GM12878 (cell line): ENCODE measurements around the gene CTIF. TPM values are rescaled to one million over a fixed set of nuclear protein-coding genes. Genes with fewer than 3 reads are reported as not detected.

Experiments used
- ATAC-seq: fragments of 200-7000 bp; cut with Tn5 transposase; 3 replicates; pipeline ENCODE4 v1.9.1; 2020; ENCODE audit warnings: mild to moderate bottlenecking, moderate library complexity
- BruUV-seq: library from RNA; stranded (reverse); fragments of 400-500 nt; replicated peaks from 2 replicates; lab custom pipeline; 2021; lab: Mats Ljungman, UMichigan
- CTCF ChIA-PET: fragments of 300-600 bp; sonication (Branson Sonifier 250); formaldehyde crosslinking; extraction: SDS; loops from one replicate; lab custom pipeline; 2021; ENCODE audit warnings: inconsistent platforms; lab: Yijun Ruan, JAX
- POLR2A ChIA-PET: fragments of 350-600 bp; formaldehyde crosslinking; extraction: SDS; loops from one replicate; lab custom pipeline; 2021; ENCODE audit warnings: inconsistent platforms; lab: Charles Lee
- RAD21 ChIA-PET: fragments of 300-600 bp; sonication (Branson Sonifier 250); formaldehyde crosslinking; loops from one replicate; lab custom pipeline; 2023; ENCODE audit warnings: antibody characterized with exemption; ENCODE audit not compliant: unreplicated experiment; lab: Charles Lee
- SMC1A ChIA-PET: fragments of 300-600 bp; sonication (Branson Sonifier 250); formaldehyde crosslinking; loops from one replicate; lab custom pipeline; 2023; ENCODE audit not compliant: unreplicated experiment, uncharacterized antibody; lab: Charles Lee
- DNase-seq: peaks from one replicate; pipeline ENCODE4 v3.0.0-alpha.2; 2011; ENCODE audit warnings: low read depth, low spot score
- FAIRE-seq: peaks from 3 replicates; lab custom pipeline; 2011; peaks lifted over from hg19 to GRCh38; lab: Jason Lieb, UNC
- H2AFZ ChIP-seq: 2 replicates; pipeline ENCODE4 v1.6.0; 2011; ENCODE audit warnings: low read depth, low read length, control low read depth; ENCODE audit not compliant: control insufficient read depth
- H3K27ac ChIP-seq: 2 replicates; pipeline ENCODE4 v1.5.1; 2011; ENCODE audit warnings: control low read depth; ENCODE audit not compliant: control insufficient read depth, insufficient read depth
- H3K27me3 ChIP-seq, 2 experiments: replicated peaks in 1 of 2; 2 replicates each; pipeline versions ENCODE4 v1.6.0 to v1.6.1; 2011; ENCODE audit warnings: low read length in 1 of 2; ENCODE audit not compliant: control insufficient read depth in 2 of 2, insufficient read depth in 2 of 2
- H3K36me3 ChIP-seq, 2 experiments: 2 replicates each; pipeline ENCODE4 v1.5.1; 2011; ENCODE audit warnings: low read length in 1 of 2; ENCODE audit not compliant: control insufficient read depth in 2 of 2, insufficient read depth in 2 of 2
- H3K4me1 ChIP-seq: 2 replicates; pipeline ENCODE4 v1.6.1; 2011; ENCODE audit warnings: mild to moderate bottlenecking, low read length, moderate library complexity, mixed read lengths; ENCODE audit not compliant: control insufficient read depth, insufficient read depth
- H3K4me2 ChIP-seq: 2 replicates; pipeline ENCODE4 v1.6.0; 2011; ENCODE audit warnings: control low read depth; ENCODE audit not compliant: control insufficient read depth, insufficient read depth
- H3K4me3 ChIP-seq: fragments of 200-600 bp; sonication (generic); 2 replicates; pipeline ENCODE4 v1.5.1; 2016
- H3K79me2 ChIP-seq: 2 replicates; pipeline ENCODE4 v1.6.0; 2011; ENCODE audit warnings: low read length; ENCODE audit not compliant: control insufficient read depth, insufficient read depth
- H3K9ac ChIP-seq: 2 replicates; pipeline ENCODE4 v1.8.0; 2011; ENCODE audit warnings: low read length, control low read depth, mixed read lengths; ENCODE audit not compliant: control insufficient read depth, insufficient read depth
- H3K9me3 ChIP-seq: replicated peaks from 3 replicates; pipeline ENCODE4 v1.5.1; 2011; ENCODE audit warnings: mild to moderate bottlenecking, low read length; ENCODE audit not compliant: control insufficient read depth, insufficient read depth
- H4K20me1 ChIP-seq: 2 replicates; pipeline ENCODE4 v1.6.0; 2011; ENCODE audit not compliant: control insufficient read depth, insufficient read depth
- ATF3 ChIP-seq: IDR thresholded peaks from 2 replicates; pipeline ENCODE4 v1.6.1; 2011; ENCODE audit warnings: low read depth, mild to moderate bottlenecking, low read length, moderate library complexity, borderline replicate concordance; ENCODE audit errors: extremely low read depth
- FOXK2 ChIP-seq: fragments of 450-650 bp; IDR thresholded peaks from 2 replicates; pipeline ENCODE4 v1.6.1; 2017; ENCODE audit warnings: mild to moderate bottlenecking, moderate library complexity
- IRF4 ChIP-seq: IDR thresholded peaks from 2 replicates; pipeline ENCODE4 v1.6.1; 2011; ENCODE audit warnings: low read depth, low read length
- KLF5 ChIP-seq: fragments of 450-650 bp; IDR thresholded peaks from 2 replicates; pipeline ENCODE4 v1.6.1; 2014; ENCODE audit warnings: mild to moderate bottlenecking; ENCODE audit not compliant: partially characterized antibody
- MEF2B ChIP-seq: fragments of 450-650 bp; IDR thresholded peaks from 2 replicates; pipeline ENCODE4 v1.6.1; 2018; ENCODE audit warnings: mild to moderate bottlenecking, moderate library complexity; ENCODE audit not compliant: partially characterized antibody, poor library complexity, severe bottlenecking
- MYC ChIP-seq: IDR thresholded peaks from 2 replicates; pipeline ENCODE4 v1.6.1; 2011; ENCODE audit warnings: mild to moderate bottlenecking, low read length, moderate library complexity, inconsistent platforms; ENCODE audit not compliant: insufficient read depth, insufficient replicate concordance, insufficient read length, severe bottlenecking
- NFXL1 ChIP-seq: fragments of 450-650 bp; IDR thresholded peaks from 2 replicates; pipeline ENCODE4 v1.6.1; 2017; ENCODE audit warnings: antibody characterized with exemption, mild to moderate bottlenecking, borderline replicate concordance
- NKRF ChIP-seq: fragments of 450-650 bp; conservative IDR thresholded peaks from 2 replicates; pipeline ENCODE4 v1.6.1; 2017; ENCODE audit warnings: mild to moderate bottlenecking, moderate library complexity
- RB1 ChIP-seq: fragments of 450-650 bp; formaldehyde crosslinking; IDR thresholded peaks from 2 replicates; pipeline ENCODE4 v1.6.1; 2017; ENCODE audit warnings: mild to moderate bottlenecking, borderline replicate concordance
- RCOR1 ChIP-seq: conservative IDR thresholded peaks from 2 replicates; pipeline ENCODE4 v1.6.1; 2012; ENCODE audit warnings: low read depth, low read length, improper control_type of control experiment
- RELA ChIP-seq: fragments of 450-650 bp; IDR thresholded peaks from 2 replicates; pipeline ENCODE4 v1.8.0; 2014; ENCODE audit warnings: borderline replicate concordance; ENCODE audit not compliant: partially characterized antibody
- WGBS: methylation state at CpG from one replicate; pipeline ENCODE4 v1.1.6; 2016; ENCODE audit warnings: low lambda C conversion rate; ENCODE audit not compliant: insufficient replicate concordance, insufficient coverage; ENCODE audit errors: missing lambda C conversion rate; 5-methylcytosine and 5-hydroxymethylcytosine counted together
- in situ Hi-C: fragments of 300-500 bp; cut with MboI; formaldehyde crosslinking; loops from 9 replicates; pipeline ENCODE4 v1.14.3; 2018; ENCODE audit warnings: mixed read lengths
- intact Hi-C: fragments of 100-400 bp; cut with micrococcal nuclease; formaldehyde crosslinking; loops from one replicate; pipeline ENCODE4 v1.14.2; 2022; ENCODE audit not compliant: unreplicated experiment
- polyA plus RNA-seq, 11 experiments: library from polyadenylated mRNA; depleted of rRNA in 4 of 11; unstranded in 6 of 11; stranded (reverse) in 5 of 11; fragments of >200 nt; fragmentation: Nextera tagmentation in 4 of 11; fragmentation: Illumina TruSeq in 1 of 11; extraction: Ambion mirVana in 4 of 11; extraction: Trizol in 1 of 11; gene quantifications; 1 replicate in 1 of 11; 2 replicates in 10 of 11; pipeline versions ENCODE4 v1.2.1 to v1.2.3, GENCODE V29; 2011 to 2016; ENCODE audit warnings: inconsistent platforms in 2 of 11, missing spikeins in 2 of 11, low read depth in 1 of 11
- total RNA-seq, 4 experiments: library from RNA; depleted of rRNA in 3 of 4; stranded (reverse); fragments of >200 nt in 3 of 4; fragmentation: Illumina TruSeq in 1 of 4; extraction: Trizol in 1 of 4; gene quantifications; 2 replicates each; pipeline versions ENCODE4 v1.2.1 to v1.2.3, GENCODE V29; 2013 to 2021

CTIF gene
- total and polyA plus RNA-seq, 10 of the 15 experiments (the other 5 are each of a cell fraction or from before 2014, with no cell fraction given): 0.06 to 11.6 (median 2.5) TPM

GRCh38 chr18:48817021-48817461 lies 278.2 kb downstream of the CTIF start:
- ATAC-seq (no peak), FAIRE-seq (no peak), DNase-seq (no peak)
- no TSS peak for BruUV-seq
- ChIA-PET RAD21 (interaction anchor here (1.1 to 7.3 kb wide), 3 partner anchors 10 to 31 kb away, joined by 5 to 45 read pairs (median 5); no protein-coding TSS in a partner anchor), SMC1A (interaction anchor here (1.2 to 12.6 kb wide), 4 partner anchors 10 to 52 kb away, joined by 3 to 129 read pairs (median 11); no protein-coding TSS in a partner anchor), CTCF (no interaction called here), POLR2A (interaction anchor here (0.9 kb wide), 1 partner anchor 10 kb away, joined by 3 read pairs; no protein-coding TSS in a partner anchor)
- no peak overlapping the region for H3K9ac ChIP-seq
- in situ Hi-C loops (loop anchor here (25.0 kb wide), 1 partner anchor 1470 kb away; the partner anchor contains the start of genes CXXC1 and MBD1), intact Hi-C loops (no loop called here)
- peaks cover 46% of the 10 kb centered on the region for H3K4me1 ChIP-seq
- no peaks in the 10 kb centered on the region for H3K9me3 ChIP-seq
- H3K4me3 ChIP-seq: no peak overlapping the region
- H2AFZ ChIP-seq: no peak overlapping the region
- WGBS: 96% methylated on average over 17 of the region's 17 CpGs
- no peaks in the 10 kb centered on the region for H4K20me1 ChIP-seq
- H3K79me2 ChIP-seq: no peaks in the 10 kb centered on the region
- H3K36me3 ChIP-seq: 0 out of 4 replicates have a peak, but pooled peaks cover 0 to 1% of the 10 kb centered on the region in 2 experiments
- H3K27ac ChIP-seq: no peak overlapping the region
- TF ChIP-seq FOXK2: no peak
- H3K27me3 ChIP-seq: no peaks in the 10 kb centered on the region
- H3K4me2 ChIP-seq: no peak overlapping the region

GRCh38 chr18:48818329-48819254 lies 279.8 kb downstream of the CTIF start:
- no TSS peak for BruUV-seq
- Histone ChIP-seq H3K4me2 (no peak overlapping the region), H3K9ac (no peak overlapping the region), H3K9me3 (no peaks in the 10 kb centered on the region; the same call in 2 of the 3 replicates), H3K27ac (no peak overlapping the region), H3K4me3 (no peak overlapping the region), H3K36me3 (0 out of 4 replicates have a peak, but pooled peaks cover 0 to 1% of the 10 kb centered on the region in 2 experiments), H3K79me2 (no peaks in the 10 kb centered on the region), H3K27me3 (no peaks in the 10 kb centered on the region), H4K20me1 (no peaks in the 10 kb centered on the region), H3K4me1 (peaks cover 33% of the 10 kb centered on the region), H2AFZ (no peak overlapping the region)
- FAIRE-seq: no peak
- 89% methylated on average over 18 of the region's 18 CpGs for WGBS
- ChIA-PET RAD21 (interaction anchor here (1.1 to 4.2 kb wide), 5 partner anchors 7 to 100 kb away, joined by 3 to 39 read pairs (median 21); no protein-coding TSS in a partner anchor), POLR2A (interaction anchor here (3.1 kb wide), 1 partner anchor 16 kb away, joined by 25 read pairs; no protein-coding TSS in a partner anchor), CTCF (interaction anchor here (0.7 to 3.1 kb wide), 3 partner anchors 10 to 42 kb away, joined by 3 to 17 read pairs (median 4); no protein-coding TSS in a partner anchor), SMC1A (interaction anchor here (1.3 to 5.0 kb wide), 6 partner anchors 7 to 32 kb away, joined by 4 to 81 read pairs (median 34); no protein-coding TSS in a partner anchor)
- in situ Hi-C loops (loop anchor here (25.0 kb wide), 1 partner anchor 1469 kb away; the partner anchor contains the start of genes CXXC1 and MBD1), intact Hi-C loops (no loop called here)
- ATAC-seq: no peak
- no peak for DNase-seq
- TF ChIP-seq RELA (no peak), ATF3 (no peak), NKRF (no peak), MEF2B (no peak), RB1 (no peak), MYC (no peak), RCOR1 (no peak), NFXL1 (no peak), KLF5 (no peak), IRF4 (no peak)
